Measurements from ENCODE around the gene PTBP1. TPM values are rescaled to one million over a fixed set of nuclear protein-coding genes. Genes with fewer than 3 reads are reported as not detected.

Gene PTBP1
- total and polyA plus RNA-seq, 2 experiments from 2014 or later, result 539 to 632 TPM

DNA sequence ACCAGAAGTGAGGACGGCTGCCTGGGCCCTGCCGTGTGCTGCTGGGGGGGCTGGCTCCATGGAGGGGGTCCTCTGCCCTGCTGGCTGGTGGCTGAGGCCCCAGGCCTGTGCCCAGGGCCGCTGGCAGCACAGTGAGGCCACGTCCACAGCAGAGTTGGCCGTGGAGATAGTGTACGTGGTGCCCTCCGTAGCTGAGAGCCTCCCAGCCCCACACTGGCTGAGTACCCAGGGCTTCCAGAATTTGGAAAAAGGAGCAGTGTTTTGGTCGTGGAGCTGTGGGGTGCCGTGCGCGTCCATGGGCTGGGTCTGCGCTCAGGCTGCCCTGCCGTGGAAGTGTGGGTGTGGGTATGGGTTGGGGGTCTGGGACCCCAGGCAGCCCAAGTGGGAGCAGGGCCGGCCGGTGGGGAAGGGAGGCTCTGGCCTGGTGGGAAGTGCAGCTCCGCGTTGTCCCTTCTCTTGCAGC, 5.9 kb downstream of the PTBP1 start (continued):
- TF ChIP-seq, protein P1, sequence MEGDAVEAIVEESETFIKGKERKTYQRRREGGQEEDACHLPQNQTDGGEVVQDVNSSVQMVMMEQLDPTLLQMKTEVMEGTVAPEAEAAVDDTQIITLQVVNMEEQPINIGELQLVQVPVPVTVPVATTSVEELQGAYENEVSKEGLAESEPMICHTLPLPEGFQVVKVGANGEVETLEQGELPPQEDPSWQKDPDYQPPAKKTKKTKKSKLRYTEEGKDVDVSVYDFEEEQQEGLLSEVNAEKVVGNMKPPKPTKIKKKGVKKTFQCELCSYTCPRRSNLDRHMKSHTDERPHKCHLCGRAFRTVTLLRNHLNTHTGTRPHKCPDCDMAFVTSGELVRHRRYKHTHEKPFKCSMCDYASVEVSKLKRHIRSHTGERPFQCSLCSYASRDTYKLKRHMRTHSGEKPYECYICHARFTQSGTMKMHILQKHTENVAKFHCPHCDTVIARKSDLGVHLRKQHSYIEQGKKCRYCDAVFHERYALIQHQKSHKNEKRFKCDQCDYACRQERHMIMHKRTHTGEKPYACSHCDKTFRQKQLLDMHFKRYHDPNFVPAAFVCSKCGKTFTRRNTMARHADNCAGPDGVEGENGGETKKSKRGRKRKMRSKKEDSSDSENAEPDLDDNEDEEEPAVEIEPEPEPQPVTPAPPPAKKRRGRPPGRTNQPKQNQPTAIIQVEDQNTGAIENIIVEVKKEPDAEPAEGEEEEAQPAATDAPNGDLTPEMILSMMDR (conservative IDR thresholded peaks at IDR 0.05; ENCODE audit: low read depth in 2 of 2), result no peak
- TF ChIP-seq ZNF331 (CRISPR knock-in tag; IDR thresholded peaks at IDR 0.05; ENCODE audit: low read depth), result no peak

DNA sequence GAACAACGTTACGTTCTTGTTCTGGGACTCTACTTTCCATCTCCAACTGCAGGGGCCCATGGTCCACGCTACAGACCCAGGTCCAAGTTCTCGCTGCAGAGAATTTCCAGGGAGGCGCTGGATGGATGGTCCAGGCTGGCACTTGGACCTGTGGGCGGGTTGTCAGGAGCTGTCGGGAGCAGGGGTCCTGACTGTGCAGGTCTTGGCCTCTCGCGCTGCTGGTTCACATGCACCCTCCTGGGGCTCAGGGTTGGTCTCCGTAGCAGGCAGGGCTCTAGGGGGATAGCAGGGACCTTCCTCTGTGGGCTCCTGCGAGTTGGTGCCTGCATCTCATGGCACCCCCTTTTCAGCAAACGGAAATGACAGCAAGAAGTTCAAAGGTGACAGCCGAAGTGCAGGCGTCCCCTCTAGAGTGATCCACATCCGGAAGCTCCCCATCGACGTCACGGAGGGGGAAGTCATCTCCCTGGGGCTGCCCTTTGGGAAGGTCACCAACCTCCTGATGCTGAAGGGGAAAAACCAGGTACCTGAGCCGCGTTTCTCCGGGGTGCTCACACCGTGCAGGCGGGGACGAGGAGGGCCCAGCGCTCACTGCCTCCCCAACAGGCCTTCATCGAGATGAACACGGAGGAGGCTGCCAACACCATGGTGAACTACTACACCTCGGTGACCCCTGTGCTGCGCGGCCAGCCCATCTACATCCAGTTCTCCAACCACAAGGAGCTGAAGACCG, 6.6 kb downstream of the PTBP1 start:
- TF ChIP-seq STAT1 (IDR thresholded peaks at IDR 0.05; ENCODE audit: unreplicated experiment) (no peak), POLR2AphosphoS5 (IDR thresholded peaks at IDR 0.05; ENCODE audit: low read depth) (0 out of 2 replicates have a peak, but pooled peaks have one; percentile 10)
- no peak overlapping the region for H3K27ac ChIP-seq (ENCODE audit: low read depth)
- H3K4me3 ChIP-seq, result no peak overlapping the region
- H3K79me2 ChIP-seq (replicated peaks; ENCODE audit: insufficient read depth), result peaks cover 91% of the 10 kb centered on the region
- Mint-ChIP-seq H3K27me3 (ENCODE audit: insufficient read depth, low read depth, poor library complexity) (peaks cover 34% of the 10 kb centered on the region), H3K27ac (no peak overlapping the region), H3K36me3 (ENCODE audit: low read depth) (peaks cover 85% of the 10 kb centered on the region), H3K4me1 (peaks cover 40% of the 10 kb centered on the region), H3K9me3 (no peaks in the 10 kb centered on the region), H3K4me3 (no peak overlapping the region)
- no peak overlapping the region for H3K4me2 ChIP-seq
- H3K27me3 ChIP-seq (ENCODE audit: insufficient read depth), result no peaks in the 10 kb centered on the region
- no peak overlapping the region for H2AFZ ChIP-seq
- peaks cover 70% of the 10 kb centered on the region for H4K20me1 ChIP-seq (replicated peaks; ENCODE audit: insufficient read depth)
- ATAC-seq (no peak), DNase-seq (ENCODE audit: low spot score) (no peak)
- peaks cover 30% of the 10 kb centered on the region for H3K4me1 ChIP-seq (ENCODE audit: insufficient read depth)
- H3F3A ChIP-seq (replicated peaks; ENCODE audit: low read depth), result peaks cover 57% of the 10 kb centered on the region
- H3K9me2 ChIP-seq (ENCODE audit: insufficient read depth), result no peaks in the 10 kb centered on the region
- peaks cover 37% of the 10 kb centered on the region for H3K36me3 ChIP-seq (ENCODE audit: insufficient read depth)

GRCh38 chr19:804419-805165, 7.3 kb downstream of the PTBP1 start:
- Mint-ChIP-seq H3K4me3 (no peak overlapping the region), H3K27me3 (ENCODE audit: insufficient read depth, low read depth, poor library complexity) (peaks cover 26% of the 10 kb centered on the region), H3K4me1 (peaks cover 36% of the 10 kb centered on the region), H3K9me3 (no peaks in the 10 kb centered on the region), H3K27ac (0 out of 2 replicates have a peak overlapping the region, but pooled peaks have one; percentile 72), H3K36me3 (ENCODE audit: low read depth) (peaks cover 83% of the 10 kb centered on the region)
- peaks cover 64% of the 10 kb centered on the region for H4K20me1 ChIP-seq (replicated peaks; ENCODE audit: insufficient read depth)
- peaks cover 61% of the 10 kb centered on the region for H3F3A ChIP-seq (replicated peaks; ENCODE audit: low read depth)
- H3K4me1 ChIP-seq (ENCODE audit: insufficient read depth), result peaks cover 25% of the 10 kb centered on the region
- H3K27ac ChIP-seq (ENCODE audit: low read depth), result 0 out of 2 replicates have a peak overlapping the region, but pooled peaks have one; percentile 55
- no peak overlapping the region for H2AFZ ChIP-seq
- no peaks in the 10 kb centered on the region for H3K27me3 ChIP-seq (ENCODE audit: insufficient read depth)
- H3K4me2 ChIP-seq, result no peak overlapping the region
- peaks cover 83% of the 10 kb centered on the region for H3K79me2 ChIP-seq (replicated peaks; ENCODE audit: insufficient read depth)
- no peak overlapping the region for H3K4me3 ChIP-seq
- ATAC-seq, result no peak
- no peaks in the 10 kb centered on the region for H3K9me2 ChIP-seq (ENCODE audit: insufficient read depth)
- no peak for DNase-seq (ENCODE audit: low spot score)
- peaks cover 45% of the 10 kb centered on the region for H3K36me3 ChIP-seq (ENCODE audit: insufficient read depth)
- TF ChIP-seq, protein P2, sequence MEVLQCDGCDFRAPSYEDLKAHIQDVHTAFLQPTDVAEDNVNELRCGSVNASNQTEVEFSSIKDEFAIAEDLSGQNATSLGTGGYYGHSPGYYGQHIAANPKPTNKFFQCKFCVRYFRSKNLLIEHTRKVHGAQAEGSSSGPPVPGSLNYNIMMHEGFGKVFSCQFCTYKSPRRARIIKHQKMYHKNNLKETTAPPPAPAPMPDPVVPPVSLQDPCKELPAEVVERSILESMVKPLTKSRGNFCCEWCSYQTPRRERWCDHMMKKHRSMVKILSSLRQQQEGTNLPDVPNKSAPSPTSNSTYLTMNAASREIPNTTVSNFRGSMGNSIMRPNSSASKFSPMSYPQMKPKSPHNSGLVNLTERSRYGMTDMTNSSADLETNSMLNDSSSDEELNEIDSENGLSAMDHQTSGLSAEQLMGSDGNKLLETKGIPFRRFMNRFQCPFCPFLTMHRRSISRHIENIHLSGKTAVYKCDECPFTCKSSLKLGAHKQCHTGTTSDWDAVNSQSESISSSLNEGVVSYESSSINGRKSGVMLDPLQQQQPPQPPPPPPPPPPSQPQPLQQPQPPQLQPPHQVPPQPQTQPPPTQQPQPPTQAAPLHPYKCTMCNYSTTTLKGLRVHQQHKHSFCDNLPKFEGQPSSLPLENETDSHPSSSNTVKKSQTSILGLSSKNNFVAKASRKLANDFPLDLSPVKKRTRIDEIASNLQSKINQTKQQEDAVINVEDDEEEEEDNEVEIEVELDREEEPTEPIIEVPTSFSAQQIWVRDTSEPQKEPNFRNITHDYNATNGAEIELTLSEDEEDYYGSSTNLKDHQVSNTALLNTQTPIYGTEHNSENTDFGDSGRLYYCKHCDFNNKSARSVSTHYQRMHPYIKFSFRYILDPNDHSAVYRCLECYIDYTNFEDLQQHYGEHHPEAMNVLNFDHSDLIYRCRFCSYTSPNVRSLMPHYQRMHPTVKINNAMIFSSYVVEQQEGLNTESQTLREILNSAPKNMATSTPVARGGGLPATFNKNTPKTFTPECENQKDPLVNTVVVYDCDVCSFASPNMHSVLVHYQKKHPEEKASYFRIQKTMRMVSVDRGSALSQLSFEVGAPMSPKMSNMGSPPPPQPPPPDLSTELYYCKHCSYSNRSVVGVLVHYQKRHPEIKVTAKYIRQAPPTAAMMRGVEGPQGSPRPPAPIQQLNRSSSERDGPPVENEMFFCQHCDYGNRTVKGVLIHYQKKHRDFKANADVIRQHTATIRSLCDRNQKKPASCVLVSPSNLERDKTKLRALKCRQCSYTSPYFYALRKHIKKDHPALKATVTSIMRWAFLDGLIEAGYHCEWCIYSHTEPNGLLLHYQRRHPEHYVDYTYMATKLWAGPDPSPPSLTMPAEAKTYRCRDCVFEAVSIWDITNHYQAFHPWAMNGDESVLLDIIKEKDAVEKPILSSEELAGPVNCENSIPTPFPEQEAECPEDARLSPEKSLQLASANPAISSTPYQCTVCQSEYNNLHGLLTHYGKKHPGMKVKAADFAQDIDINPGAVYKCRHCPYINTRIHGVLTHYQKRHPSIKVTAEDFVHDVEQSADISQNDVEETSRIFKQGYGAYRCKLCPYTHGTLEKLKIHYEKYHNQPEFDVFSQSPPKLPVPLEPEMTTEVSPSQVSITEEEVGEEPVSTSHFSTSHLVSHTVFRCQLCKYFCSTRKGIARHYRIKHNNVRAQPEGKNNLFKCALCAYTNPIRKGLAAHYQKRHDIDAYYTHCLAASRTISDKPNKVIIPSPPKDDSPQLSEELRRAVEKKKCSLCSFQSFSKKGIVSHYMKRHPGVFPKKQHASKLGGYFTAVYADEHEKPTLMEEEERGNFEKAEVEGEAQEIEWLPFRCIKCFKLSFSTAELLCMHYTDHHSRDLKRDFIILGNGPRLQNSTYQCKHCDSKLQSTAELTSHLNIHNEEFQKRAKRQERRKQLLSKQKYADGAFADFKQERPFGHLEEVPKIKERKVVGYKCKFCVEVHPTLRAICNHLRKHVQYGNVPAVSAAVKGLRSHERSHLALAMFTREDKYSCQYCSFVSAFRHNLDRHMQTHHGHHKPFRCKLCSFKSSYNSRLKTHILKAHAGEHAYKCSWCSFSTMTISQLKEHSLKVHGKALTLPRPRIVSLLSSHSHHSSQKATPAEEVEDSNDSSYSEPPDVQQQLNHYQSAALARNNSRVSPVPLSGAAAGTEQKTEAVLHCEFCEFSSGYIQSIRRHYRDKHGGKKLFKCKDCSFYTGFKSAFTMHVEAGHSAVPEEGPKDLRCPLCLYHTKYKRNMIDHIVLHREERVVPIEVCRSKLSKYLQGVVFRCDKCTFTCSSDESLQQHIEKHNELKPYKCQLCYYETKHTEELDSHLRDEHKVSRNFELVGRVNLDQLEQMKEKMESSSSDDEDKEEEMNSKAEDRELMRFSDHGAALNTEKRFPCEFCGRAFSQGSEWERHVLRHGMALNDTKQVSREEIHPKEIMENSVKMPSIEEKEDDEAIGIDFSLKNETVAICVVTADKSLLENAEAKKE (CRISPR knock-in tag; IDR thresholded peaks at IDR 0.05), result no peak
- no peak for TF ChIP-seq JUNB (IDR thresholded peaks at IDR 0.05; ENCODE audit: unreplicated experiment)
- TF ChIP-seq, protein P1 (conservative IDR thresholded peaks at IDR 0.05; ENCODE audit: low read depth in 2 of 2), result no peak
